Cardiac muscle cell (in vitro differentiated cells and primary cell): ENCODE measurements around the gene SCML1. TPM values are rescaled to one million over a fixed set of nuclear protein-coding genes. Genes with fewer than 3 reads are reported as not detected.
"Not testable (repeated sequence)": the region's sequence is repeated elsewhere in the genome, so short reads cannot be mapped to it uniquely, and the experiment has no call there.

Experiments
- DNase-seq, 2 donors: peaks; one replicate each; pipeline versions ENCODE4 v3.0.0 to v3.0.0-alpha.2; 2010 to 2017; ENCODE audit warnings: low read depth in 1 of 2, low spot score in 1 of 2
- H3K27ac ChIP-seq: fragments of 200-600 bp; sonication (generic); 2 replicates; pipeline ENCODE4 v1.5.1; 2016
- H3K27me3 ChIP-seq: fragments of 200-600 bp; sonication (generic); 2 replicates; pipeline ENCODE4 v1.6.0; 2016; ENCODE audit warnings: control low read depth
- H3K36me3 ChIP-seq: fragments of 200-600 bp; sonication (generic); 2 replicates; pipeline ENCODE4 v1.5.1; 2016; ENCODE audit warnings: control low read depth
- H3K4me1 ChIP-seq: fragments of 200-600 bp; sonication (generic); 2 replicates; pipeline ENCODE4 v1.8.1; 2017; ENCODE audit warnings: low read depth, mild to moderate bottlenecking, mixed run types
- H3K4me3 ChIP-seq: fragments of 200-600 bp; sonication (generic); 2 replicates; pipeline ENCODE4 v1.5.1; 2016; ENCODE audit warnings: mild to moderate bottlenecking
- H3K9me3 ChIP-seq: fragments of 200-600 bp; sonication (generic); 2 replicates; pipeline ENCODE4 v1.5.1; 2017; ENCODE audit warnings: low read depth, mild to moderate bottlenecking, control low read depth
- polyA plus RNA-seq: library from polyadenylated mRNA; unstranded; fragments of >200 nt; fragmentation: Nextera tagmentation; extraction: Ambion mirVana; gene quantifications from 2 replicates; pipeline ENCODE4 v1.2.1, GENCODE V29; 2016
- total RNA-seq: library from RNA; depleted of rRNA; stranded (reverse); fragments of >200 nt; gene quantifications from 2 replicates; pipeline ENCODE4 v1.2.3, GENCODE V29; 2016
- TF ChIP-seq, protein P1 (sequence below): IDR thresholded peaks from 2 replicates; pipeline ENCODE4 v1.5.1; 2012; ENCODE audit warnings: low read depth, mild to moderate bottlenecking, low read length

The SCML1 gene
- total and polyA plus RNA-seq, 2 experiments from 2014 or later, result 4.4 to 5.4 TPM

GRCh38 chrX:17778997-17779396, 41.7 kb downstream of the SCML1 start:
- H3K27ac ChIP-seq, result no peak overlapping the region
- no peaks in the 10 kb centered on the region for H3K4me1 ChIP-seq
- no peaks in the 10 kb centered on the region for H3K36me3 ChIP-seq
- H3K4me3 ChIP-seq, result no peak overlapping the region
- TF ChIP-seq, protein P1, sequence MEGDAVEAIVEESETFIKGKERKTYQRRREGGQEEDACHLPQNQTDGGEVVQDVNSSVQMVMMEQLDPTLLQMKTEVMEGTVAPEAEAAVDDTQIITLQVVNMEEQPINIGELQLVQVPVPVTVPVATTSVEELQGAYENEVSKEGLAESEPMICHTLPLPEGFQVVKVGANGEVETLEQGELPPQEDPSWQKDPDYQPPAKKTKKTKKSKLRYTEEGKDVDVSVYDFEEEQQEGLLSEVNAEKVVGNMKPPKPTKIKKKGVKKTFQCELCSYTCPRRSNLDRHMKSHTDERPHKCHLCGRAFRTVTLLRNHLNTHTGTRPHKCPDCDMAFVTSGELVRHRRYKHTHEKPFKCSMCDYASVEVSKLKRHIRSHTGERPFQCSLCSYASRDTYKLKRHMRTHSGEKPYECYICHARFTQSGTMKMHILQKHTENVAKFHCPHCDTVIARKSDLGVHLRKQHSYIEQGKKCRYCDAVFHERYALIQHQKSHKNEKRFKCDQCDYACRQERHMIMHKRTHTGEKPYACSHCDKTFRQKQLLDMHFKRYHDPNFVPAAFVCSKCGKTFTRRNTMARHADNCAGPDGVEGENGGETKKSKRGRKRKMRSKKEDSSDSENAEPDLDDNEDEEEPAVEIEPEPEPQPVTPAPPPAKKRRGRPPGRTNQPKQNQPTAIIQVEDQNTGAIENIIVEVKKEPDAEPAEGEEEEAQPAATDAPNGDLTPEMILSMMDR, result no peak
- peaks cover 1% of the 10 kb centered on the region for H3K27me3 ChIP-seq
- no peak for DNase-seq
- no peaks in the 10 kb centered on the region for H3K9me3 ChIP-seq

GRCh38 chrX:17779434-17779833, 42.1 kb downstream of the SCML1 start:
- no peak for DNase-seq
- Histone ChIP-seq H3K4me1 (no peaks in the 10 kb centered on the region), H3K27me3 (no peaks in the 10 kb centered on the region), H3K36me3 (no peaks in the 10 kb centered on the region), H3K4me3 (no peak overlapping the region), H3K9me3 (no peaks in the 10 kb centered on the region), H3K27ac (no peak overlapping the region)
- TF ChIP-seq, protein P1, result no peak

DNA sequence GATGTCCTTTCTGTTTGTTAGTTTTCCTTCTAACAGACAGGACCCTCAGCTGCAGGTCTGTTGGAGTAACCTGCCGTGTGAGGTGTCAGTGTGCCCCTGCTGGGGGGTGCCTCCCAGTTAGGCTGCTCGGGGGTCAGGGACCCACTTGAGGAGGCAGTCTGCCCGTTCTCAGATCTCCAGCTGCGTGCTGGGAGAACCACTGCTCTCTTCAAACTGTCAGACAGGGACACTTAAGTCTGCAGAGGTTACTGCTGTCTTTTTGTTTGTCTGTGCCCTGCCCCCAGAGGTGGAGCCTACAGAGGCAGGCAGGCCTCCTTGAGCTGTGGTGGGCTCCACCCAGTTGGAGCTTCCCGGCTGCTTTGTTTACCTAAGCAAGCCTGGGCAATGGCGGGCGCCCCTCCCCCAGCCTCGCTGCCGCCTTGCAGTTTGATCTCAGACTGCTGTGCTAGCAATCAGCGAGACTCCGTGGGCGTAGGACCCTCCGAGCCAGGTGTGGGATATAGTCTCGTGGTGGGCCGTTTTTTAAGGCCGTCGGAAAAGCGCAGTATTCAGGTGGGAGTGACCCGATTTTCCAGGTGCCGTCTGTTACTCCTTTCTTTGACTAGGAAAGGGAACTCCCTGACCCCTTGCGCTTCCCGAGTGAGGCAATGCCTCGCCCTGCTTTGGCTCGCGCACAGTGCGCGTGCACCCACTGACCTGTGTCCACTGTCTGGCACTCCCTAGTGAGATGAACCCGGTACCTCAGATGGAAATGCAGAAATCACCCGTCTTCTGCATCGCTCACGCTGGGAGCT, 49.5 kb downstream of the SCML1 start:
- H3K9me3 ChIP-seq, H3K27ac ChIP-seq, H3K27me3 ChIP-seq, H3K4me1 ChIP-seq, H3K4me3 ChIP-seq, DNase-seq, H3K36me3 ChIP-seq: not testable (repeated sequence)

DNA sequence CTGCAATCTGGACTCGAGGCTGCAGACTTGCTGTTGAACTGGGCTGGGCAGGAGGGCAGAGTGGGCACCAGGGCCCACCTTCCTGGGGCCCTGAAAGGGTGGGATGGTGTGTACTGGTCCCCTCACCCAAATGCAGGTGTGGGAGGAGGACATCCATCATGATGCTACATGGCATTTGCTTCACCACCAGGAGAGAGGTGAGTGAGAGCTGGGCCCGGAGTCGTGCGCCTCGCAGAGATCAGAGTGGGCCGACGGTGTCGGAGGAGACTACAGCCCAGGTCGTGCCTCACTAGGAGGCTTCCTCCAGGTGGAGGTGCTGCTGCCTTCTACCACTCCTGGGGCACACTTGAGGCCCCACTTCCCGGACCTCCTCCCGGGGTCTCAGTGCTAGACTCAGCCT, 50.3 kb downstream of the SCML1 start:
- TF ChIP-seq, protein P1, result no peak
- no peak overlapping the region for H3K4me3 ChIP-seq
- H3K36me3 ChIP-seq, result no peaks in the 10 kb centered on the region
- DNase-seq, result no peak
- H3K9me3 ChIP-seq, result no peaks in the 10 kb centered on the region
- no peaks in the 10 kb centered on the region for H3K27me3 ChIP-seq
- H3K4me1 ChIP-seq, result no peaks in the 10 kb centered on the region
- no peak overlapping the region for H3K27ac ChIP-seq

- Histone ChIP-seq H3K9me3 (no peaks in the 10 kb centered on the region), H3K4me1 (no peaks in the 10 kb centered on the region), H3K27me3 (no peaks in the 10 kb centered on the region), H3K36me3 (no peaks in the 10 kb centered on the region), H3K27ac (no peak overlapping the region), H3K4me3 (no peak overlapping the region)
- DNase-seq, result peak; percentile 42
- TF ChIP-seq, protein P1, result peak; percentile 67
Measured at GRCh38 chrX:17788439-17788838, 51.1 kb downstream of the SCML1 start.

- H3K27ac ChIP-seq, result no peak overlapping the region
- DNase-seq, result no peak
- H3K4me3 ChIP-seq, result no peak overlapping the region
- H3K9me3 ChIP-seq, result no peaks in the 10 kb centered on the region
- H3K4me1 ChIP-seq, result no peaks in the 10 kb centered on the region
- H3K27me3 ChIP-seq, result no peaks in the 10 kb centered on the region
- TF ChIP-seq, protein P1, result no peak
- H3K36me3 ChIP-seq, result no peaks in the 10 kb centered on the region
Measured at GRCh38 chrX:17788956-17789562, 51.8 kb downstream of the SCML1 start.
